Measurements from ENCODE around the gene AFM. TPM values are rescaled to one million over a fixed set of nuclear protein-coding genes. Genes with fewer than 3 reads are reported as not detected.

AFM gene
- total RNA-seq, 1 experiment from 2014 or later, result not detected

DNA sequence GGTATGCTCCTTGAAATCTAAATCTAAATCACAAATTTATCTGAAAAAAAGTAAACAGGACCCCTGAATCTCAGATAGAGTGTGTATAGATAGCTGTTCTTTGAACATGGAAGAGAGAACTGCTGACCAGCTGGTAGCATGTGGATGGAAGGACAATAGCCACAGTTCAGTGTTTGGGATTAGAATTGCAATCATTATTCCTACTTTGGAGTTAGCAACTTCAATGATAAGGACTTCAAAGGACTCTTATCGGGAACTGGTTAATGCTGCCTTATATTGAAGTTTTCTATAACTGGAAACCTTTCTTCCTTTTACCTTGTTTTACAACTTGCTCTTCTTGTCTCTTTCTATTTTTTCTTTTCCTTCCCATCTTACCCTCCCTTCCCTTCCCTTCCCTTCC is 5.0 kb downstream of the AFM start:
- no peaks in the 10 kb centered on the region for H3K27me3 Mint-ChIP-seq (ENCODE audit: low read depth)
- DNase-seq, result no peak
- TF ChIP-seq, protein P1, sequence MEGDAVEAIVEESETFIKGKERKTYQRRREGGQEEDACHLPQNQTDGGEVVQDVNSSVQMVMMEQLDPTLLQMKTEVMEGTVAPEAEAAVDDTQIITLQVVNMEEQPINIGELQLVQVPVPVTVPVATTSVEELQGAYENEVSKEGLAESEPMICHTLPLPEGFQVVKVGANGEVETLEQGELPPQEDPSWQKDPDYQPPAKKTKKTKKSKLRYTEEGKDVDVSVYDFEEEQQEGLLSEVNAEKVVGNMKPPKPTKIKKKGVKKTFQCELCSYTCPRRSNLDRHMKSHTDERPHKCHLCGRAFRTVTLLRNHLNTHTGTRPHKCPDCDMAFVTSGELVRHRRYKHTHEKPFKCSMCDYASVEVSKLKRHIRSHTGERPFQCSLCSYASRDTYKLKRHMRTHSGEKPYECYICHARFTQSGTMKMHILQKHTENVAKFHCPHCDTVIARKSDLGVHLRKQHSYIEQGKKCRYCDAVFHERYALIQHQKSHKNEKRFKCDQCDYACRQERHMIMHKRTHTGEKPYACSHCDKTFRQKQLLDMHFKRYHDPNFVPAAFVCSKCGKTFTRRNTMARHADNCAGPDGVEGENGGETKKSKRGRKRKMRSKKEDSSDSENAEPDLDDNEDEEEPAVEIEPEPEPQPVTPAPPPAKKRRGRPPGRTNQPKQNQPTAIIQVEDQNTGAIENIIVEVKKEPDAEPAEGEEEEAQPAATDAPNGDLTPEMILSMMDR (conservative IDR thresholded peaks at IDR 0.05), result no peak
- no peak overlapping the region for H3K4ac ChIP-seq (ENCODE audit: low read depth, low read length)
- H4K20me1 ChIP-seq (ENCODE audit: control insufficient read depth, insufficient read depth, insufficient read length), result no peaks in the 10 kb centered on the region
- no peaks in the 10 kb centered on the region for H3K79me2 ChIP-seq (ENCODE audit: insufficient read depth, low read length)
- H2BK12ac ChIP-seq (ENCODE audit: insufficient read length, low read depth, low read length), result no peak overlapping the region
- H3T11ph ChIP-seq (ENCODE audit: low read length), result no peak overlapping the region
- no peak overlapping the region for H4K5ac ChIP-seq (ENCODE audit: insufficient read length, low read depth, low read length)
- no peak overlapping the region for H3K14ac ChIP-seq (ENCODE audit: insufficient read depth, low read length)
- no peak overlapping the region for H3K9ac ChIP-seq (ENCODE audit: extremely low read depth, insufficient read length, low read length)
- no peak overlapping the region for H3K18ac ChIP-seq (ENCODE audit: insufficient read length, low read depth, low read length)
- H2BK20ac ChIP-seq (ENCODE audit: low read depth, low read length, poor library complexity, severe bottlenecking), result no peak overlapping the region
- H3K9me3 ChIP-seq (ENCODE audit: control insufficient read depth, low read depth, low read length), result no peaks in the 10 kb centered on the region
- H3K27me3 ChIP-seq (ENCODE audit: insufficient read depth, low read length), result no peaks in the 10 kb centered on the region
- no peak overlapping the region for H2AFZ ChIP-seq (ENCODE audit: low read length)
- H3K4me3 Mint-ChIP-seq, result no peak overlapping the region
- H4K8ac ChIP-seq (replicated peaks; ENCODE audit: insufficient read length, low read depth, low read length), result no peak overlapping the region
- H4K91ac ChIP-seq (ENCODE audit: insufficient read length, low read depth, low read length), result no peak overlapping the region
- H3K4me1 Mint-ChIP-seq, result peaks cover 13 to 21% of the 10 kb centered on the region in 2 experiments
- peaks cover 4% of the 10 kb centered on the region; the same call in 1 of the 2 replicates for H3K4me1 ChIP-seq (ENCODE audit: insufficient read depth, low read length)
- no peak overlapping the region for H3K56ac ChIP-seq (ENCODE audit: insufficient read length, low read depth, low read length)
- H3K4me2 ChIP-seq (ENCODE audit: insufficient read depth, insufficient read length, low read length), result no peak overlapping the region
- no peak overlapping the region for H3K27ac ChIP-seq (ENCODE audit: insufficient read length, low read depth, low read length)
- no peaks in the 10 kb centered on the region for H3K23me2 ChIP-seq (ENCODE audit: insufficient read length, low read depth, low read length, poor library complexity, severe bottlenecking)
- H3K79me1 ChIP-seq (ENCODE audit: insufficient read depth, low read depth, low read length, poor library complexity, severe bottlenecking), result no peaks in the 10 kb centered on the region
- H3K9me3 Mint-ChIP-seq, result no peaks in the 10 kb centered on the region; a peak in 1 of 5 replicates
- H3K23ac ChIP-seq (ENCODE audit: insufficient read length, low read depth, low read length), result no peak overlapping the region
- no peak overlapping the region for H2BK15ac ChIP-seq (ENCODE audit: low read depth, low read length)
- H3K27ac Mint-ChIP-seq, result no peak overlapping the region
- no CpG with 5 or more reads among the region's 1 CpG for WGBS (ENCODE audit: extremely low coverage, insufficient read length, low lambda C conversion rate)
- H2BK120ac ChIP-seq (ENCODE audit: low read depth, low read length, poor library complexity, severe bottlenecking), result no peak overlapping the region
- no peak overlapping the region for H2BK5ac ChIP-seq (ENCODE audit: insufficient read length, low read length)
- H3K36me3 Mint-ChIP-seq (ENCODE audit: insufficient read depth in 1 of 3, low read depth in 3 of 3), result no peaks in the 10 kb centered on the region
- no peak overlapping the region for H2AK5ac ChIP-seq (ENCODE audit: insufficient read length, low read length)
